CD8-positive, alpha-beta memory T cell (primary cell): ENCODE results near the gene AIG1. TPM values are rescaled to one million over a fixed set of nuclear protein-coding genes. Genes with fewer than 3 reads are reported as not detected.

Experiments
- CTCF ChIA-PET: fragments of 350-600 bp; sonication (Branson Sonifier 250); formaldehyde crosslinking; loops from one replicate; lab custom pipeline; 2021; ENCODE audit warnings: antibody characterized with exemption; lab: Charles Lee
- POLR2A ChIA-PET: fragments of 350-600 bp; sonication (Branson Sonifier 250); formaldehyde crosslinking; loops from one replicate; lab custom pipeline; 2021; ENCODE audit warnings: antibody characterized with exemption; lab: Charles Lee
- DNase-seq, 5 donors: peaks; one replicate each; pipeline versions ENCODE4 v3.0.0 to v3.0.0-alpha.2; 2020 to 2022; ENCODE audit warnings: mixed read lengths in 1 of 5
- H3K27ac ChIP-seq: one replicate; pipeline ENCODE4 v1.7.0; 2013; ENCODE audit warnings: low read depth, mild to moderate bottlenecking, low read length, moderate library complexity
- H3K27me3 ChIP-seq: 2 replicates; pipeline ENCODE4 v1.7.0; 2013; ENCODE audit warnings: low read length, mild to moderate bottlenecking; ENCODE audit not compliant: insufficient read depth, poor library complexity, severe bottlenecking
- H3K36me3 ChIP-seq: 2 replicates; pipeline ENCODE4 v1.7.0; 2013; ENCODE audit warnings: mild to moderate bottlenecking, low read length, moderate library complexity; ENCODE audit not compliant: insufficient read depth
- H3K4me1 ChIP-seq: 2 replicates; pipeline ENCODE4 v1.7.0; 2013; ENCODE audit warnings: mild to moderate bottlenecking, low read length, moderate library complexity; ENCODE audit not compliant: insufficient read depth
- H3K4me3 ChIP-seq: 2 replicates; pipeline ENCODE4 v1.7.0; 2013; ENCODE audit warnings: mild to moderate bottlenecking, low read length
- H3K9me3 ChIP-seq: 2 replicates; pipeline ENCODE4 v1.7.0; 2013; ENCODE audit warnings: mild to moderate bottlenecking, low read length
- H3K27ac Mint-ChIP-seq, 8 donors: one replicate each; pipeline ENCODE4 v1.8.0; 2020 to 2021; ENCODE audit warnings: mixed read lengths in 8 of 8, mild to moderate bottlenecking in 6 of 8, inconsistent platforms in 3 of 8, moderate library complexity in 3 of 8
- H3K27me3 Mint-ChIP-seq, 2 donors: one replicate each; pipeline ENCODE4 v1.8.0; 2020 to 2021; ENCODE audit warnings: mixed read lengths in 2 of 2, mild to moderate bottlenecking in 1 of 2, moderate library complexity in 1 of 2
- H3K36me3 Mint-ChIP-seq, 3 donors: one replicate each; pipeline ENCODE4 v1.8.0; 2020 to 2021; ENCODE audit warnings: mixed read lengths in 3 of 3, inconsistent platforms in 1 of 3, mild to moderate bottlenecking in 1 of 3
- H3K4me1 Mint-ChIP-seq, 3 donors: one replicate each; pipeline ENCODE4 v1.8.0; 2020 to 2021; ENCODE audit warnings: mixed read lengths in 3 of 3, inconsistent platforms in 1 of 3, mild to moderate bottlenecking in 1 of 3
- H3K4me3 Mint-ChIP-seq, 7 donors: one replicate each; pipeline ENCODE4 v1.8.0; 2020 to 2021; ENCODE audit warnings: mixed read lengths in 7 of 7, mild to moderate bottlenecking in 6 of 7, moderate library complexity in 4 of 7, inconsistent platforms in 2 of 7
- H3K9me3 Mint-ChIP-seq, 5 donors: one replicate each; pipeline ENCODE4 v1.8.0; 2020 to 2022; ENCODE audit warnings: mixed read lengths in 5 of 5, mild to moderate bottlenecking in 3 of 5, moderate library complexity in 2 of 5, inconsistent platforms in 1 of 5
- polyA plus RNA-seq: library from polyadenylated mRNA; unstranded; fragments of 300-500 nt; fragmentation: Illumina TruSeq; gene quantifications from one replicate; pipeline ENCODE4 v1.2.3, GENCODE V29; 2021
- total RNA-seq, 2 experiments: library from RNA; stranded (reverse); gene quantifications; one replicate each; pipeline ENCODE4 v1.2.3, GENCODE V29; 2021

Gene AIG1
- total and polyA plus RNA-seq, 3 experiments from 2014 or later = 6.9 to 17.3 (median 8.2) TPM

DNA sequence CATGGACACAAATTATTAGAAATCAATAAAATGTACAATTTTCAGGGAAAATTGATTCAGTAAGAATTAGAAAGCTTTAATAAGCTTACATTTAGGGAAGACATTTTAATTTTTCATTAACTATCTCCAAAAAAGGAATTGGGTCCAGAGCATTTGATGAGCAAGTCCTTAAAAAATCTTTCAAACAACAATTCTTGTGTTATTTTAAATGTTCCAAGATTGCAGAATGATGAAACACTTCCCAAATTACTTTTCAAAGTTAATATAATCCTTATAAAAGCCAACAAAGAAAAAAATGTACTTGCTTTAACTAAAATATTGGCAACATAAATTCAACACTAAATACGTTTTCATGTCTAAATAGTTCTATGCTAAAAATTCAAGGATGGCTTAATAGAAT lies 287.8 kb downstream of the AIG1 start:
- H3K9me3 Mint-ChIP-seq = peaks cover 4 to 13% (median 9%) of the 10 kb centered on the region in 5 donors
- no peaks in the 10 kb centered on the region for H3K4me1 Mint-ChIP-seq
- no peak for DNase-seq
- H3K27me3 Mint-ChIP-seq = peaks cover 0 to 11% of the 10 kb centered on the region in 2 donors
- peaks cover 0 to 20% (median 1%) of the 10 kb centered on the region in 3 donors for H3K36me3 Mint-ChIP-seq
- Histone ChIP-seq H3K4me1 (no peaks in the 10 kb centered on the region), H3K4me3 (no peak overlapping the region), H3K27me3 (no peaks in the 10 kb centered on the region), H3K36me3 (no peaks in the 10 kb centered on the region), H3K27ac (no peak overlapping the region), H3K9me3 (no peaks in the 10 kb centered on the region)
- H3K4me3 Mint-ChIP-seq = no peak overlapping the region
- CTCF ChIA-PET = no interaction called here
- no peak overlapping the region for H3K27ac Mint-ChIP-seq
- POLR2A ChIA-PET = no interaction called here

DNA sequence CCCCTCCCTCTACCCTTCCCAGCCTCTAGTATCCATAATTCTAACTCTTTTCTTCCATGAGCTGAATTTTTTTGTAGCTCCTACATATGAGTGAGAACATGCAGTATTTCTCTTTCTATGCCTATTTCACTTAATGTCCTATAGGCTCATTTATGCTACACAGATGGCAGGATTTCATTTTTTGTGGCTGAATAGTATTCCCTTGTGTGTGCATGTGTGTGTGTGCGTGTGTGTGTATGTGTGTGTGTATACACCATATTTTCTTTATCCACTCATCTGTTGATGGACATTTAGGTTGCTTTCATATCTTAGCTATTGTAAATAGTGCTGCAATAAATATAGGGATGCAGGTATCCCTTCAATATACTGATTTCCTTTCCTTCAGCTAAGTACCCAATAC lies 288.8 kb downstream of the AIG1 start:
- no peaks in the 10 kb centered on the region for H3K4me1 ChIP-seq
- Mint-ChIP-seq H3K4me3 (no peak overlapping the region), H3K9me3 (peaks cover 8 to 18% (median 14%) of the 10 kb centered on the region in 5 donors), H3K27me3 (peaks cover 0 to 7% of the 10 kb centered on the region in 2 donors), H3K36me3 (peaks cover 0 to 27% (median 1%) of the 10 kb centered on the region in 3 donors), H3K4me1 (no peaks in the 10 kb centered on the region), H3K27ac (no peak overlapping the region)
- no peaks in the 10 kb centered on the region for H3K27me3 ChIP-seq
- POLR2A ChIA-PET = no interaction called here
- H3K27ac ChIP-seq = no peak overlapping the region
- CTCF ChIA-PET = no interaction called here
- no peak for DNase-seq
- H3K4me3 ChIP-seq = no peak overlapping the region
- H3K36me3 ChIP-seq = no peaks in the 10 kb centered on the region
- no peaks in the 10 kb centered on the region for H3K9me3 ChIP-seq

DNA sequence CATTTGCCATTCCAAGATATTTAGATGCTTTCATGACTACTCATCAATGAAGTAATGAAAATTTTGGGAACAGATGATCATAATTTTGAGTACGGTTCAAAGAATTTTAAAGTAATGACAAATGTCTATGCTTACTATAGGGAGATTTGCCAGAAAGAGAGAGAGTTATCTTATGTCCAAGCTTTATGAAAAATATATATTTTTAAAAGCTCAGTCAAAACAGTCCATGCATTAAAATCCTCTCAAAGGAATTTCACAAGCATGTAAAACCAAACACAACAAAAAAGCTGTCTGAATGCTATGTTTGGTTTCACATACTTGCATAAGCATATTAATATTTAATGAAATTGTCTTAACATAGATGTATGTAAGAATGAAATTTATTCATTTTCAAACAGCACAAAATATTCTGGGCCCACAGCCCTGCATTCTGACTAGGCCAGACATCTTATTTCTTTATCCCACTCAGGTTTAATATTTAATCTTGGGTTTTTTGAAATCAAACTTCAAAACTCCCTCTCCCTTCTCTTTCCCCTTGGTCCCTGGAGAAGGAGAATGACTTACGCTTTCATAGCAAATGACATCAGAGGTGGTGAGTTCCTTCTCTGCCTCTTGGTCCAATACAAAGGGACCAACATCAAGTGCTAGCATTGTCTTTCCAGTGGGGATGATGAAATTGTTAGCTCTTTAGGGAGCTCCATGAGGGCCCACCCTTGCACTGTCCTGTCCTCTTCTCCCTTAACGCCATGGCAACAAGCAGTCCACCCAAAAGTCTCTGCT lies 295.6 kb downstream of the AIG1 start:
- Histone ChIP-seq H3K36me3 (no peaks in the 10 kb centered on the region), H3K27me3 (no peaks in the 10 kb centered on the region), H3K4me3 (no peak overlapping the region), H3K4me1 (no peaks in the 10 kb centered on the region), H3K9me3 (no peaks in the 10 kb centered on the region), H3K27ac (no peak overlapping the region)
- ChIA-PET CTCF (no interaction called here), POLR2A (no interaction called here)
- Mint-ChIP-seq H3K36me3 (peaks cover 0 to 31% (median 1%) of the 10 kb centered on the region in 3 donors), H3K9me3 (peaks cover 9 to 18% (median 13%) of the 10 kb centered on the region in 5 donors), H3K27ac (no peak overlapping the region), H3K4me3 (no peak overlapping the region), H3K27me3 (peaks cover 7 to 10% of the 10 kb centered on the region in 2 donors), H3K4me1 (no peaks in the 10 kb centered on the region)
- DNase-seq = no peak

- Mint-ChIP-seq H3K4me3 (no peak overlapping the region), H3K27me3 (peaks cover 6 to 10% of the 10 kb centered on the region in 2 donors), H3K27ac (no peak overlapping the region), H3K36me3 (peaks cover 0 to 22% (median under 1%) of the 10 kb centered on the region in 3 donors), H3K9me3 (peaks cover 2 to 13% (median 10%) of the 10 kb centered on the region in 5 donors), H3K4me1 (no peaks in the 10 kb centered on the region)
- Histone ChIP-seq H3K27ac (no peak overlapping the region), H3K4me3 (no peak overlapping the region), H3K36me3 (no peaks in the 10 kb centered on the region), H3K4me1 (no peaks in the 10 kb centered on the region), H3K9me3 (no peaks in the 10 kb centered on the region), H3K27me3 (no peaks in the 10 kb centered on the region)
- ChIA-PET CTCF (no interaction called here), POLR2A (no interaction called here)
- DNase-seq = no peak
These were observed 296.5 kb downstream of the AIG1 start for GRCh38 chr6:143357152-143357551.

DNA sequence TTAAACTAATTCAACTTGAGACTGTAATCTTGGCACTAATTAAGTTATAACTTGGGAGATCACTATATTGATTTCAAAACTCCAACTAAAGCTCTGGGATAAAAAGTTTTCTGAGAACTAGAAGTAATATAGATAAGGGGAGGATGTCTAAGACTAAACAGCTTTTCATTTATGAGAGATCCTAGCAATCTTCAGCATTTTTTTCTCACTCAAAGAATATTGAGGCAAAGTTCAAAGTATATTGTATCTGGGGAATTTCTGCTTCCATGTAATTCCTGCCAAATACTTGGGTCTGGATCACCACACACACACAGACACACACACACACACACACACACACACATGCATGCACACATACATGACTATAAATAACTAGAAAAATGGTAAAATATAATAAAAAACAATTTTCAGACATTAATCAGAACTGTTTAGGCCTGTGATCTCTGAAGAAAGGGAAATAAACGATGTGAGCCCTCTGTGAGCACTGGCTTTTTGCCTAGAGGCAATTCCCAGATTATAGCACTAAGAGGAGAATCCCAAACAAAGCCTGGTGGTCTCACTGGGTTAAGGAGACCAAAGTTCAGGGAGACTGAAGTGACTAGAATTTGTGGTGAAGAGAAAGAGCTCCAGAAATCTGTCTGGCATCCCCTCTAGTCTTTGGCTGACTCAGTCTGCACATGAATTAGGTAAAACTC lies 297.0 kb downstream of the AIG1 start:
- Mint-ChIP-seq H3K9me3 (peaks cover 0 to 13% (median 6%) of the 10 kb centered on the region in 5 donors), H3K27ac (no peak overlapping the region), H3K4me3 (no peak overlapping the region), H3K36me3 (peaks cover 0 to 17% (median 0%) of the 10 kb centered on the region in 3 donors), H3K4me1 (no peaks in the 10 kb centered on the region), H3K27me3 (peaks cover 4 to 10% of the 10 kb centered on the region in 2 donors)
- H3K27ac ChIP-seq = no peak overlapping the region
- H3K27me3 ChIP-seq = no peaks in the 10 kb centered on the region
- H3K4me3 ChIP-seq = no peak overlapping the region
- H3K36me3 ChIP-seq = no peaks in the 10 kb centered on the region
- CTCF ChIA-PET = no interaction called here
- POLR2A ChIA-PET = no interaction called here
- no peaks in the 10 kb centered on the region for H3K4me1 ChIP-seq
- H3K9me3 ChIP-seq = no peaks in the 10 kb centered on the region
- no peak for DNase-seq

DNA sequence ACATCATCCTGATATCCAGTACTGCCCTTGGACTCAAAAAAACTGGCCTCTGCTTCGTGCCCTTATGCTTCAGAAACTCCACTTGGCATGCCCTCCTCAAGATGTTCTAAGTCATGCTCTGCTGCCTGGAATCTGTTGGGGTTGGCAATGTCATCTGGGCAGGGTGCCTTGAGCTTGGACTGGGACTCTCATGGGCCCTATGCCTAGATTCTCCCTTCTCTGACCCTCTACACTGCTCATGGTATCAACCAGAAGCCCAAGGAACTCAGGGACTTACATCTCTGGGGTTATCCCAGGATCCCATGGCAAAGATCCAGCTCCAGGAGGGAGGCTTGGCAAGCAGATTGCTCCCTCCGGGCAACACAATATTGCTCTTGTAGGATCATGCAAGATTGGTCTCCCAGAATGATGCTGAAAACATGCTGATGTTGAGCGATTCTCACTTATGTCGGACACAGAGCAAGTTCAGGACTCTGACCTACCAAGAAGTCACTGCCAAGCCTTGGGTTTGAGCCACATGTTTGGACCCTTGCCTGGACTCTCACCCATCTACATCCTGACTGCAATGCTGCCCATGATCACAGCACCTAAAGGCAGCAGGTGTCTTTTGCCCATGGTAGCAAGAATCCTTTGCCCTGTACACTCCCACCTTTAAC lies 301.0 kb downstream of the AIG1 start:
- Histone ChIP-seq H3K9me3 (no peaks in the 10 kb centered on the region), H3K27ac (no peak overlapping the region), H3K4me3 (no peak overlapping the region), H3K36me3 (no peaks in the 10 kb centered on the region), H3K4me1 (no peaks in the 10 kb centered on the region), H3K27me3 (no peaks in the 10 kb centered on the region)
- CTCF ChIA-PET = no interaction called here
- POLR2A ChIA-PET = no interaction called here
- H3K4me1 Mint-ChIP-seq = no peaks in the 10 kb centered on the region
- H3K36me3 Mint-ChIP-seq = no peaks in the 10 kb centered on the region
- no peak overlapping the region for H3K27ac Mint-ChIP-seq
- peaks cover 2 to 8% of the 10 kb centered on the region in 2 donors for H3K27me3 Mint-ChIP-seq
- H3K4me3 Mint-ChIP-seq = no peak overlapping the region
- no peak for DNase-seq
- H3K9me3 Mint-ChIP-seq = no peaks in the 10 kb centered on the region

DNA sequence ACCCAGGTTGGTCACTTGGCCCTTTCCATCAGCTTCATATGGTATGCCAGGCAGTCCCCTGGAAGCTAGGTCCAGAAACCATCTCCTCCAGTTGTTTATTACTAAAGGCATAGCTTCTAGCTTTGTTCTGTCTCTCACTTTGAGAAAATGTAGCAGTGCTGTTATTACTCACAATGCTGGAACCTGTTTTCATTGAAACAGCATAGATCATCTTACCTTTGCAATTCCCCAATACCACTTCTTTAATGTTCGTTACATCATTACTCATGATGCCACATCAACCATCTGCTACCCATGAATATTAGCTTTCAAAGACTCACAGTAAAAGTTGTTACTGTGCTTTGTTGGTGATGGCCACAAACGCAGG lies 301.5 kb downstream of the AIG1 start:
- Histone ChIP-seq H3K27ac (no peak overlapping the region), H3K27me3 (no peaks in the 10 kb centered on the region), H3K4me3 (no peak overlapping the region), H3K4me1 (no peaks in the 10 kb centered on the region), H3K9me3 (no peaks in the 10 kb centered on the region), H3K36me3 (no peaks in the 10 kb centered on the region)
- Mint-ChIP-seq H3K4me3 (no peak overlapping the region), H3K36me3 (no peaks in the 10 kb centered on the region), H3K27ac (no peak overlapping the region), H3K27me3 (peaks cover 2 to 7% of the 10 kb centered on the region in 2 donors), H3K4me1 (no peaks in the 10 kb centered on the region), H3K9me3 (no peaks in the 10 kb centered on the region)
- CTCF ChIA-PET = no interaction called here
- DNase-seq = no peak
- POLR2A ChIA-PET = no interaction called here

- no peaks in the 10 kb centered on the region for H3K9me3 ChIP-seq
- Mint-ChIP-seq H3K9me3 (no peaks in the 10 kb centered on the region), H3K4me1 (no peaks in the 10 kb centered on the region), H3K4me3 (no peak overlapping the region), H3K27ac (no peak overlapping the region), H3K27me3 (peaks cover 2 to 7% of the 10 kb centered on the region in 2 donors), H3K36me3 (no peaks in the 10 kb centered on the region)
- H3K4me1 ChIP-seq = no peaks in the 10 kb centered on the region
- H3K27me3 ChIP-seq = no peaks in the 10 kb centered on the region
- no peak for DNase-seq
- H3K4me3 ChIP-seq = no peak overlapping the region
- no peak overlapping the region for H3K27ac ChIP-seq
- H3K36me3 ChIP-seq = no peaks in the 10 kb centered on the region
- ChIA-PET POLR2A (no interaction called here), CTCF (no interaction called here)
These were observed 302.6 kb downstream of the AIG1 start for GRCh38 chr6:143363299-143363698.
